ENCODE measurements around the gene RUBCNL. TPM values are rescaled to one million over a fixed set of nuclear protein-coding genes. Genes with fewer than 3 reads are reported as not detected.

RUBCNL gene
- total RNA-seq, 1 experiment from 2014 or later = 16.0 TPM

DNA sequence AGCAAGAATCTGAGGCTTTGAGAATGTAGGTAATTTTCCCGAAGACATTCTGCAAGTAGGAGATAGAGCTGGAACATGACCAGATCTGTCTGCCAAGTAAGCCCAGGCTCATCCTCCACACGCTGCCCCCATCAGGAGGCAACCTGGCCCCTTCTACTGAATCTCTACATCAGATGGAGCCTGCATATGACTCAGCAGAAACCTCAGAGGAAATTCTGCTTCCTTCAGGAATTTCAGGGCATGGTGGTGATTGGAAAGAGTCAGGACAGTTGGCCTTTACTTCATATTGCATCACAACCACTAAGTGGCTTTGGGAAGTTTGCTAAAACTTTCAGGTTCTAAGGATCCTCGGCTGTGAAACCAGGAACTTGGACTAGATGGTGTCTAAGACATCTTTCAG lies 90.1 kb downstream of the RUBCNL start:
- peaks cover 20% of the 10 kb centered on the region for H3K9me3 Mint-ChIP-seq (ENCODE audit: unreplicated experiment)
- Histone ChIP-seq H3K36me3 (ENCODE audit: control insufficient read depth, insufficient read depth, low read length) (no peaks in the 10 kb centered on the region), H3K9me3 (peaks cover 3% of the 10 kb centered on the region; the same call in 1 of the 2 replicates), H3K4me1 (peaks cover 8% of the 10 kb centered on the region; the same call in 1 of the 2 replicates), H3K4me3 (ENCODE audit: low read depth, low read length) (no peak overlapping the region), H3K27me3 (replicated peaks; ENCODE audit: control insufficient read depth, insufficient read depth, low read length) (no peaks in the 10 kb centered on the region)
- no peak for DNase-seq
- no peaks in the 10 kb centered on the region for H3K36me3 Mint-ChIP-seq (ENCODE audit: insufficient read depth, unreplicated experiment)
- no TSS peak for BruUV-seq (replicated peaks)
- intact Hi-C loops (cut with micrococcal nuclease; ENCODE audit: unreplicated experiment) = no loop called here
- peaks cover 7% of the 10 kb centered on the region for H3K4me1 Mint-ChIP-seq (ENCODE audit: low read depth, unreplicated experiment)
- ChIA-PET POLR2A (no interaction called here), CTCF (no interaction called here)
- no peak overlapping the region for H3K4me3 Mint-ChIP-seq (ENCODE audit: unreplicated experiment)
- no peaks in the 10 kb centered on the region for H3K27me3 Mint-ChIP-seq (ENCODE audit: insufficient read depth, unreplicated experiment)
- TF ChIP-seq, protein P1, sequence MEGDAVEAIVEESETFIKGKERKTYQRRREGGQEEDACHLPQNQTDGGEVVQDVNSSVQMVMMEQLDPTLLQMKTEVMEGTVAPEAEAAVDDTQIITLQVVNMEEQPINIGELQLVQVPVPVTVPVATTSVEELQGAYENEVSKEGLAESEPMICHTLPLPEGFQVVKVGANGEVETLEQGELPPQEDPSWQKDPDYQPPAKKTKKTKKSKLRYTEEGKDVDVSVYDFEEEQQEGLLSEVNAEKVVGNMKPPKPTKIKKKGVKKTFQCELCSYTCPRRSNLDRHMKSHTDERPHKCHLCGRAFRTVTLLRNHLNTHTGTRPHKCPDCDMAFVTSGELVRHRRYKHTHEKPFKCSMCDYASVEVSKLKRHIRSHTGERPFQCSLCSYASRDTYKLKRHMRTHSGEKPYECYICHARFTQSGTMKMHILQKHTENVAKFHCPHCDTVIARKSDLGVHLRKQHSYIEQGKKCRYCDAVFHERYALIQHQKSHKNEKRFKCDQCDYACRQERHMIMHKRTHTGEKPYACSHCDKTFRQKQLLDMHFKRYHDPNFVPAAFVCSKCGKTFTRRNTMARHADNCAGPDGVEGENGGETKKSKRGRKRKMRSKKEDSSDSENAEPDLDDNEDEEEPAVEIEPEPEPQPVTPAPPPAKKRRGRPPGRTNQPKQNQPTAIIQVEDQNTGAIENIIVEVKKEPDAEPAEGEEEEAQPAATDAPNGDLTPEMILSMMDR (IDR thresholded peaks at IDR 0.05; ENCODE audit: insufficient read depth in 1 of 2, low read depth in 1 of 2, low read length in 1 of 2, severe bottlenecking in 1 of 2, unreplicated experiment in 1 of 2) = no peak
- peak overlapping the region; percentile 70 for H3K27ac Mint-ChIP-seq (ENCODE audit: unreplicated experiment)

DNA sequence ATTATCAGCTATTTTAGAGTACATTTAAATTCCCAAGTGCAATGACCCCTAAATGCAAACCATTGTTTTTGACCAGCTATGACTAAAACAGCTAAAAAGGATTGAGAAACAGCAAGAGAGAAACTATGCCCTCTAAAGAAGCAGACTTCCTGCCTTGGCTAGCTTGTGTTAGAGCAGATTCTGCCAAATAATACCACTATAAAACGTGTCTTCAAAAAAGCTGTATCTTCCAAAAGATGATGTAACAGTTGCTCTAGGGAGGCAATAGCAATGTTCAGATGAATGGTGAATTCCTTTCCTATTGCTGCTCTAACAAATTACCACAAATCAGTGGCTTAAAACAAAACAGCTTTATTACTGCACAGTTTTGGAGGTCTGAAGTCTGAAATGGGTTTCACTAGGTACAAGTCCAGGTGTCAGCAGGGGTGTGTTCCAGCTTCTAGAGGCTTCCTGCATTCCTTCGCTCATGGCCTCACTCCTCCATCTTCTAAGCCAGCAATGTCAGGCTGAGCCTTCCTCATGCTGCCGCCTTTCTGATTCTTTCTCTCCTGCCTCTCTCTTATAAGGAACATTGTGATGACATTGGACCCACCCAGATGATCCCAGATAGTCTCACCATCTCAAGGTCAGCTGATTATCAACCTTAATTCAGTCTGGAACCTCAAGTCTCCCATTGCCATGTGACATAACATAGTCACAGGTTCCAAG lies 90.8 kb downstream of the RUBCNL start:
- H3K36me3 ChIP-seq (ENCODE audit: control insufficient read depth, insufficient read depth, low read length) = no peaks in the 10 kb centered on the region
- no peak overlapping the region for H3K4me3 Mint-ChIP-seq (ENCODE audit: unreplicated experiment)
- POLR2A ChIA-PET = no interaction called here
- CTCF ChIA-PET = no interaction called here
- no TSS peak for BruUV-seq (replicated peaks)
- TF ChIP-seq, protein P1 (IDR thresholded peaks at IDR 0.05; ENCODE audit: insufficient read depth in 1 of 2, low read depth in 1 of 2, low read length in 1 of 2, severe bottlenecking in 1 of 2, unreplicated experiment in 1 of 2) = no peak
- H3K9me3 ChIP-seq = peaks cover 3% of the 10 kb centered on the region; the same call in 1 of the 2 replicates
- no peak overlapping the region for H3K4me3 ChIP-seq (ENCODE audit: low read depth, low read length)
- no peak for DNase-seq
- intact Hi-C loops (cut with micrococcal nuclease; ENCODE audit: unreplicated experiment) = no loop called here
- peak overlapping the region; percentile 70 for H3K27ac Mint-ChIP-seq (ENCODE audit: unreplicated experiment)
- H3K27me3 Mint-ChIP-seq (ENCODE audit: insufficient read depth, unreplicated experiment) = no peaks in the 10 kb centered on the region
- peaks cover 8% of the 10 kb centered on the region; the same call in 1 of the 2 replicates for H3K4me1 ChIP-seq
- H3K27me3 ChIP-seq (replicated peaks; ENCODE audit: control insufficient read depth, insufficient read depth, low read length) = no peaks in the 10 kb centered on the region
- peaks cover 7% of the 10 kb centered on the region for H3K4me1 Mint-ChIP-seq (ENCODE audit: low read depth, unreplicated experiment)
- peaks cover 20% of the 10 kb centered on the region for H3K9me3 Mint-ChIP-seq (ENCODE audit: unreplicated experiment)
- no peaks in the 10 kb centered on the region for H3K36me3 Mint-ChIP-seq (ENCODE audit: insufficient read depth, unreplicated experiment)

DNA sequence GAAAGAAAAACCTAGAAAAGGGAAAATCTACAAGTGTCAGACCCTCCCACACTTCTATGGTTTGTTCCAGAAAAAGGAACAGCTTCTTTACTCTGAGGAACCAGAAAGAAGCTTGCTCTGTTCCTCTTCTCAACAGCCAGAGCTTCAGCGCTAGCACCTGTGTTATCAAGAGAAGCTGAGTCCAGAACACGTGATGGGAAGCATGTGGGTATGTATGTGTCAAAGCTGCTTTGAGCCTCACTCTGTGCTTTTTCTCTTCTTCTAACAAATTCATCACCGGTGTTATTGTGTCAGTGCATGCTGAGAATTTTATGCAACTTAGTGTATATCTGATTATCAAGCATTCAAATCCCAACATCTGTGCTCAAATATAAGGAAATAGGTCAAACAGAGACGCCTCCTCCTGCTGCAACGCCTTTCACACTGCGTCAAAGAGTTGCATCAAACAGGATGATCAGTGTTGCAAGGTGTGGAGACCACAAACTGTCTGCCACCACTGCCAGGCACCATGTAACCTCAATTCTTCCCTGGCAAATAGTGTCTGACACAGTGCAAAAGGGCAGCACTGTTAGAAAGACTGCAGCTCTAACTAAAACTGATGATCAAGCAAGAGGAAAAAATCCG lies 91.4 kb downstream of the RUBCNL start:
- Mint-ChIP-seq H3K4me3 (ENCODE audit: unreplicated experiment) (no peak overlapping the region), H3K27me3 (ENCODE audit: insufficient read depth, unreplicated experiment) (no peaks in the 10 kb centered on the region), H3K9me3 (ENCODE audit: unreplicated experiment) (peaks cover 20% of the 10 kb centered on the region), H3K36me3 (ENCODE audit: insufficient read depth, unreplicated experiment) (no peaks in the 10 kb centered on the region), H3K27ac (ENCODE audit: unreplicated experiment) (no peak overlapping the region), H3K4me1 (ENCODE audit: low read depth, unreplicated experiment) (peaks cover 7% of the 10 kb centered on the region)
- intact Hi-C loops (cut with micrococcal nuclease; ENCODE audit: unreplicated experiment) = no loop called here
- CTCF ChIA-PET = no interaction called here
- no TSS peak for BruUV-seq (replicated peaks)
- Histone ChIP-seq H3K9me3 (no peaks in the 10 kb centered on the region), H3K27me3 (replicated peaks; ENCODE audit: control insufficient read depth, insufficient read depth, low read length) (no peaks in the 10 kb centered on the region), H3K36me3 (ENCODE audit: control insufficient read depth, insufficient read depth, low read length) (no peaks in the 10 kb centered on the region), H3K4me1 (peaks cover 8% of the 10 kb centered on the region; the same call in 1 of the 2 replicates), H3K4me3 (ENCODE audit: low read depth, low read length) (no peak overlapping the region)
- TF ChIP-seq, protein P1 (IDR thresholded peaks at IDR 0.05; ENCODE audit: insufficient read depth in 1 of 2, low read depth in 1 of 2, low read length in 1 of 2, severe bottlenecking in 1 of 2, unreplicated experiment in 1 of 2) = no peak
- POLR2A ChIA-PET = no interaction called here
- no peak for DNase-seq
